ENCODE data around the gene MAN2A1.

Gene MAN2A1

GRCh38 chr5:109704282-109704952, 14.7 kb downstream of the MAN2A1 start:
- Histone ChIP-seq H3K4me1 (ENCODE audit: control insufficient read depth in 1 of 2, insufficient read depth in 1 of 2, low read depth in 1 of 2, low read length in 1 of 2) (no peaks in the 10 kb centered on the region), H3K27me3 (no peaks in the 10 kb centered on the region), H3K27ac (no peak overlapping the region), H3K36me3 (no peaks in the 10 kb centered on the region), H3K9me3 (no peaks in the 10 kb centered on the region), H3K4me3 (ENCODE audit: low read depth in 1 of 2, low read length in 1 of 2) (no peak overlapping the region)
- TF ChIP-seq CTCF (IDR thresholded peaks at IDR 0.05) = no peak

DNA sequence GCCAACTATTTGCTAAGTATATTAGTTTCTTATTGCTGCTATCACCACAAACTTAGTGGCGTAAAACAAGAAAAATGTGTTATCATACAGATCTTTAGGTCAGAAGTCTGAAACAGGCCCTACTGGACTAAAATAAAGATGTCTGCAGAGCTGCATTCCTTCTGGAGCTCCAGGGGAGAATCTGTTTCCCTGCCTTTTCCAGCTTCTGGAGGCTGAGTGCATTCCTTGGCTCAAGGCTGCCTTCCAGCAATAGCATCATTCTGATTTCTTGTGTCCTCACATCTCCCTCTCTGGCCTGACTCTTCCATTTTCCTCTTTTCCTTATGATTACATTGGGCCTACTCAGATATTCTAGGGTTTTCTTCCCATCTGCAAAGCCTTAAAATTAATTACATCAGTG, 15.9 kb downstream of the MAN2A1 start:
- Histone ChIP-seq H3K36me3 (no peaks in the 10 kb centered on the region), H3K9me3 (no peaks in the 10 kb centered on the region), H3K4me1 (ENCODE audit: control insufficient read depth in 1 of 2, insufficient read depth in 1 of 2, low read depth in 1 of 2, low read length in 1 of 2) (no peaks in the 10 kb centered on the region), H3K4me3 (ENCODE audit: low read depth in 1 of 2, low read length in 1 of 2) (no peak overlapping the region), H3K27me3 (no peaks in the 10 kb centered on the region), H3K27ac (no peak overlapping the region)
- TF ChIP-seq CTCF (IDR thresholded peaks at IDR 0.05) = no peak

DNA sequence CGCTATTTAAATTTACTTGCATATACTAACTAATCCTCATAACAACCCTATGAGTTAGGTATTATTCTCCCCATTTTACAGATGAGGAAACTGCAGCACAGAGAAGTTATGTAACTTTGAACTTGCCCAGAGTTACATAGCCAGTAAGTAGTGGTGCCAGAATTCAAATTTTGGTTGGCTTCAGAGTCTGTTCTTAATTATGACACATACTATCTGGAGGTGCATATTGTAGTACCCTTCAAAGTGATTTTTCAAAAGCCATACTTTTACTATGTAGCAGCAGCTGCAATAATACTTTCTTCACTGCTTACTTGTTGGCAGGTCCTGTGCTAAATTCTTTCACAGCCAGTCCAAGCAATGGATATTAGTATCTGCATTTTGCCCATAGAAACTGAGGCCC, 16.4 kb downstream of the MAN2A1 start:
- no peaks in the 10 kb centered on the region for H3K9me3 ChIP-seq
- no peaks in the 10 kb centered on the region for H3K27me3 ChIP-seq
- no peak overlapping the region for H3K4me3 ChIP-seq (ENCODE audit: low read depth in 1 of 2, low read length in 1 of 2)
- no peak for TF ChIP-seq CTCF (IDR thresholded peaks at IDR 0.05)
- H3K27ac ChIP-seq = no peak overlapping the region
- no peaks in the 10 kb centered on the region for H3K36me3 ChIP-seq
- H3K4me1 ChIP-seq (ENCODE audit: control insufficient read depth in 1 of 2, insufficient read depth in 1 of 2, low read depth in 1 of 2, low read length in 1 of 2) = no peaks in the 10 kb centered on the region

DNA sequence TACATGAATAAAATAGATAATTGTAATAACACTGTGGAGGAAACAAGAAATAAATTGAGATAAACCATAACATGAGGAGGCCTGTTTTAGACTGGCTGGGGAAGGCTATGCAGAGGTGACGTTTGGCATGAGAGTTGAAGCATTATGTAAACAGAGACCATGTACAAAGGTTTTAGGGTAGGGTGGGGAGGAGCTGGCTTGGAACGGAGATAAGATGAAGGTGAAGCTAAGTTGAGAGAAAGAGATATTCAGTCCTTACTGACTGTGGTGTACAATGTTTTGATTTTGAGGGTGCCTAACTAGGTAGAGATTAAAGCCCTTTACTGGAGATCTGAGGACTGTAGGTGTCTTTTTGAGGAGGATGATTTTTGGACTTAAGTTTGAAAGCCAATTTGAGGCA, 17.8 kb downstream of the MAN2A1 start:
- no peaks in the 10 kb centered on the region for H3K27me3 ChIP-seq
- no peak overlapping the region for H3K4me3 ChIP-seq (ENCODE audit: low read depth in 1 of 2, low read length in 1 of 2)
- H3K9me3 ChIP-seq = no peaks in the 10 kb centered on the region
- no peaks in the 10 kb centered on the region for H3K4me1 ChIP-seq (ENCODE audit: control insufficient read depth in 1 of 2, insufficient read depth in 1 of 2, low read depth in 1 of 2, low read length in 1 of 2)
- no peak overlapping the region for H3K27ac ChIP-seq
- H3K36me3 ChIP-seq = no peaks in the 10 kb centered on the region
- TF ChIP-seq CTCF (IDR thresholded peaks at IDR 0.05) = no peak

DNA sequence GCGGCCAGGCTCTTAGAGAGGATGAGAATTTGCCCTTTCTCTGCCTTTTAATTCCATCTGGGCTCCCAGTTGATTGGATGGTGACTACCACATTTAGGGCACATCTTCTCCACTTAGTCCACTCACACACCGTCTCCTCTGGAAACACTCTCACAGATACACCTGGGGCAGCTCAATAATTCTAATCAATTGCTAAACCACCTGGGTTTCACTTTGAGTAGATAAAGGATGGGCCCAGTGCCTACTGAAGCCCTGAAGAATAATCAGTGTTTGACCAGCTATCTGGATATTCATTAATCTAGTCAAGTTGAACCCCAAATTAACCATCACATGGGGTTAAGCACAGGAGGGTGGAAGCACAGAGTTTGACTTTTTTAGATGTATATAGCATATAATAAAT, 19.1 kb downstream of the MAN2A1 start:
- H3K4me3 ChIP-seq (ENCODE audit: low read depth in 1 of 2, low read length in 1 of 2) = no peak overlapping the region
- H3K4me1 ChIP-seq (ENCODE audit: control insufficient read depth in 1 of 2, insufficient read depth in 1 of 2, low read depth in 1 of 2, low read length in 1 of 2) = no peaks in the 10 kb centered on the region
- TF ChIP-seq CTCF (IDR thresholded peaks at IDR 0.05) = no peak

More for the DNA sequence above, 19.1 kb downstream of the MAN2A1 start:
- no peaks in the 10 kb centered on the region for H3K9me3 ChIP-seq
- no peak overlapping the region for H3K27ac ChIP-seq
- no peaks in the 10 kb centered on the region for H3K36me3 ChIP-seq
- H3K27me3 ChIP-seq = no peaks in the 10 kb centered on the region
